ENCODE measurements around the gene NELFE. TPM values are rescaled to one million over a fixed set of nuclear protein-coding genes. Genes with fewer than 3 reads are reported as not detected.
"Not testable (repeated sequence)": the region's sequence is repeated elsewhere in the genome, so short reads cannot be mapped to it uniquely, and the experiment has no call there.

NELFE gene
- total RNA-seq, 2 donors from 2014 or later = 50.3 to 55.6 TPM

- Histone ChIP-seq H3K9ac (ENCODE audit: low read depth in 2 of 2, low read length in 2 of 2) (no peak overlapping the region), H3K4me1 (no peaks in the 10 kb centered on the region), H3K4me3 (no peak overlapping the region), H3K36me3 (no peaks in the 10 kb centered on the region), H3K27ac (no peak overlapping the region), H3K9me3 (no peaks in the 10 kb centered on the region), H3K27me3 (no peaks in the 10 kb centered on the region)
- TF ChIP-seq CTCF (IDR thresholded peaks at IDR 0.05) = no peak
- DNase-seq = no peak
- intact Hi-C loops (cut with DNase I) = no loop called here
Measured at GRCh38 chr6:31935823-31936222, 22.9 kb downstream of the NELFE start.

GRCh38 chr6:31935021-31935420, 23.8 kb downstream of the NELFE start:
- intact Hi-C loops (cut with DNase I) = no loop called here
- Histone ChIP-seq H3K4me3 (no peak overlapping the region), H3K27ac (no peak overlapping the region), H3K9me3 (no peaks in the 10 kb centered on the region), H3K4me1 (no peaks in the 10 kb centered on the region), H3K27me3 (no peaks in the 10 kb centered on the region), H3K9ac (ENCODE audit: low read depth in 2 of 2, low read length in 2 of 2) (no peak overlapping the region), H3K36me3 (no peaks in the 10 kb centered on the region)
- TF ChIP-seq CTCF (IDR thresholded peaks at IDR 0.05) = no peak
- DNase-seq = no peak

- H3K9me3 ChIP-seq = no peaks in the 10 kb centered on the region
- H3K27ac ChIP-seq = no peak overlapping the region
- H3K4me1 ChIP-seq = no peaks in the 10 kb centered on the region
- H3K9ac ChIP-seq (ENCODE audit: low read depth in 2 of 2, low read length in 2 of 2) = no peak overlapping the region
- H3K4me3 ChIP-seq = no peak overlapping the region
- intact Hi-C loops (cut with DNase I) = no loop called here
- no peaks in the 10 kb centered on the region for H3K27me3 ChIP-seq
- H3K36me3 ChIP-seq = no peaks in the 10 kb centered on the region
- DNase-seq = no peak
- no peak for TF ChIP-seq CTCF (IDR thresholded peaks at IDR 0.05)
Measured at GRCh38 chr6:31933537-31933936, 25.2 kb downstream of the NELFE start.

GRCh38 chr6:31932137-31932536, 26.6 kb downstream of the NELFE start:
- DNase-seq; H3K4me1 ChIP-seq; H3K9ac ChIP-seq (ENCODE audit: low read depth in 2 of 2, low read length in 2 of 2); H3K27me3 ChIP-seq; H3K9me3 ChIP-seq; H3K27ac ChIP-seq; H3K36me3 ChIP-seq; H3K4me3 ChIP-seq; intact Hi-C loops (cut with DNase I): not testable (repeated sequence)

GRCh38 chr6:31930962-31931361, 27.8 kb downstream of the NELFE start:
- no peaks in the 10 kb centered on the region for H3K4me1 ChIP-seq
- H3K27ac ChIP-seq = no peak overlapping the region
- intact Hi-C loops (cut with DNase I) = no loop called here
- no peak overlapping the region for H3K4me3 ChIP-seq
- no peaks in the 10 kb centered on the region for H3K9me3 ChIP-seq
- H3K9ac ChIP-seq (ENCODE audit: low read depth in 2 of 2, low read length in 2 of 2) = no peak overlapping the region
- DNase-seq = no peak
- no peak for TF ChIP-seq CTCF (IDR thresholded peaks at IDR 0.05)
- H3K36me3 ChIP-seq = no peaks in the 10 kb centered on the region
- H3K27me3 ChIP-seq = no peaks in the 10 kb centered on the region

- H3K27me3 ChIP-seq = no peaks in the 10 kb centered on the region
- no peak for DNase-seq
- TF ChIP-seq CTCF (IDR thresholded peaks at IDR 0.05) = no peak
- intact Hi-C loops (cut with DNase I) = no loop called here
- peak overlapping the region; percentile 4 for H3K4me3 ChIP-seq
- no peaks in the 10 kb centered on the region for H3K9me3 ChIP-seq
- no peaks in the 10 kb centered on the region for H3K36me3 ChIP-seq
- no peaks in the 10 kb centered on the region for H3K4me1 ChIP-seq
- no peak overlapping the region for H3K27ac ChIP-seq
- H3K9ac ChIP-seq (ENCODE audit: low read depth in 2 of 2, low read length in 2 of 2) = no peak overlapping the region
Measured at GRCh38 chr6:31928672-31928939, 30.2 kb downstream of the NELFE start.
